NCI-H82 treated with DMSO at 0.1 percent for 48 hours (cell line): ENCODE data around the gene KCNT1.
"Not testable (repeated sequence)": the region's sequence is repeated elsewhere in the genome, so short reads cannot be mapped to it uniquely, and the experiment has no call there.

Source experiments
- DNase-seq: peaks from one replicate; lab custom pipeline; 2025; ENCODE audit not compliant: unreplicated experiment; lab: John Stamatoyannopoulos, UW

Gene KCNT1

DNA sequence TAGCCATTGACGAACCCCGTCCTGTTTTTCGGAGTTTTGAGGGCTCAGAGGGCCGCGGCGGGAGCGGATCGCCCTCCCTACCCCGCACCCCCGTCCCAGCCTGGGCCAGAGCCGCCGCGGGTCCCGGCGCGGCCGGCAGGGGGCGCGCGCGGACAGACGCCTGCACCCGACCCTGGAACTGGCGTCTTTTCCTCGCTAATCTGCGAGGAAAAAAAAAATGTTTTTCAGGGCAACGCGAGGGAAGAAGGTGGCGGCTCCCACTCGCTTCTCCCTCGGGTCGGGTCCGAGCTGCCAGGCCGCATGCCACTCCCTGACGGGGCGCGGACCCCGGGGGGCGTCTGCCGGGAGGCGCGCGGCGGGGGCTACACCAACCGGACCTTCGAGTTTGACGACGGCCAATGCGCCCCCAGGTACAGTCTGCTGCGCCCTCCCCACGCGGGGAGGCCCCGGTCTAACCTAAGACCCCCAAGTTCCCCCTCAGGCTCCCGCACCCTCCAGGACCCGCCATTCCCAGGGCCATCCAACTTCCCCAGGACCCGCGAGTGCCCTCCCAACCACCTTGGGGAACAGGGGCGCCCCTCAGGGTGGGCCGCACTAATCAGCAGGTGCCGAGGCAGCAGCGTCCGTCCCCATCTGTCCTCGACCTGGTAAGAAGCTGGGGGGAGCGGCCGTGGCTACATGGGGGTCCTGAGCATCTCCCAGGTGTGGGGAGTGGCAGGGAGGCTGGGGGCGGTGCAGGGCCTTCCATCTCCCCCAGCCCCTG is at the start of gene KCNT1:
TSS of gene KCNT1 (plus strand) at position 227 of the 763 bp plus-strand sequence. CDS start at position 301, 74 bp downstream.
- no peak for DNase-seq

DNA sequence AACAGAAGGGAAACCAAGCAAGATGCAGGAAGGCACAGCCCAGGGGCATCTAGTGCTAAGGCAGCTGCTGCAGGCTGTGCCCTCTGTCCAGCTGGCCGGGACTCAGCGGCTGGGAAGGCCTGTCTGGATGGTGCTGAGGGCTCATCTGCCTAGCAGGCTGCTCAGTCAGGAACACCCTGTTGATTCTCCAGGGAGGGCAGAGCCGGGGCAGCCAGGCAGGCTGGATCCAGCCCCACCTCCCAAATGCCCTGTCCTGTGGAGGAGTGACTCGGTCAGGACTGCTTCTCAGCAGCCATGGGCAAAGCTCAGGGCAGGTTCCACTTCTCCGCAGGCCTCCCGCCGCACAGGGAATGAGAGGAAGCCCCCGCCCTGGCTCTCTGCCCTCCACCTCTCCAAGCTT is 46.7 kb upstream of the KCNT1 start:
- DNase-seq: no peak

DNA sequence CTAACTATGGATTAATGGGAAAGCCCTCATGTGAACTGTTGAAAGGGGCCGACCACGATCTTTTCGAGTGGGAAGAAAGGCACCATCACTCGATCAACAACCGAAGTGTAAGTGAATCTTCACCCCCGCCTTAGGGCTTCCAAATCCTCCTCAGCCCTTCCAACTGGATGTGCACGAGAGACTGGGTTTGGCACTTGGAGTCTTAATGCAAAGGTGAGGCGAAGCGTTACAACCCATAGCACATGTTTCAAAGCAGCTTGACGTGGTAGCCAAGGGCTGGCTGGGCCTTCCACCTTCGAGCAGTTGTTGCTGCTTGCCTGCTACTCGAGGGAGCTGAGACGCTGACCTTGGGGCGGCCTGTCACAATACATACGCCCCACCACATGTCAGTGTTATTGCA is 44.6 kb upstream of the KCNT1 start:
- no peak for DNase-seq

DNA sequence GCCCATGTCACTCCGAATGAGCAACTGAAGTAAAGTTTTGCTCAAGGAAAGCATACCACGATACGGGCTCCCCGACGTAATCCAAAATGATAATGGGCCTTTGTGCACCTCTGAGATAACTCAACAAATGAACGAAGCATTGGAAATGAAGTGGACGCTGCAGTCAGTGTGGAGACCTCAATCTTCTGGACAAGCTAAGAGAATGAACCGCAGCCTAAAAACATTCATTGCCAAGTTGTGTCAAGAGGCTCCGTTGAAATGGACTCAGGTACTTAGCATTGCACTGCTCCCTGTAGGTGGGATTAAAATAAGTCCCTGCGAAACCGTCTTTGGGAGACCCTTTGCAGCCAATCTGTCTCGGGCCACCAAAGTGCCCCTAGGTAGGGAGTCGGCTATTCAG is 42.7 kb upstream of the KCNT1 start:
- no peak for DNase-seq

DNA sequence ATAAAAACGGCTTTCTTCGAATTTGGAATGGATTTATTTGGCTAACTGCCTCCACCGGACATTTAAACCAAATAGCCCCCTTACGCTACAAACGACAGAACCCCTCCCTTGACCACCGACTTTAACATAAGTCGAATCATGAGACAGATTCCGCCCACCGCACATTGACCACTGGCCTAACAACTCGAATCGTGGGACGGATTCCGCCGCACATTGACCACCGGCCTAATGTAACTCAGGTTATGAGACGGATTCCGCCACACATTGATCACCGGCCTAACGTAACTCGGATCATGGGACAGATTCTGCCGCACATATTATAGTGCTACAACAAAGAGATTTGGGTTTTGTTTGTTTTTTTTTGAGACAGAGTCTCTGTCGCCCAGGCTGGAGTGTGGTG is 41.6 kb upstream of the KCNT1 start:
- no peak for DNase-seq

DNA sequence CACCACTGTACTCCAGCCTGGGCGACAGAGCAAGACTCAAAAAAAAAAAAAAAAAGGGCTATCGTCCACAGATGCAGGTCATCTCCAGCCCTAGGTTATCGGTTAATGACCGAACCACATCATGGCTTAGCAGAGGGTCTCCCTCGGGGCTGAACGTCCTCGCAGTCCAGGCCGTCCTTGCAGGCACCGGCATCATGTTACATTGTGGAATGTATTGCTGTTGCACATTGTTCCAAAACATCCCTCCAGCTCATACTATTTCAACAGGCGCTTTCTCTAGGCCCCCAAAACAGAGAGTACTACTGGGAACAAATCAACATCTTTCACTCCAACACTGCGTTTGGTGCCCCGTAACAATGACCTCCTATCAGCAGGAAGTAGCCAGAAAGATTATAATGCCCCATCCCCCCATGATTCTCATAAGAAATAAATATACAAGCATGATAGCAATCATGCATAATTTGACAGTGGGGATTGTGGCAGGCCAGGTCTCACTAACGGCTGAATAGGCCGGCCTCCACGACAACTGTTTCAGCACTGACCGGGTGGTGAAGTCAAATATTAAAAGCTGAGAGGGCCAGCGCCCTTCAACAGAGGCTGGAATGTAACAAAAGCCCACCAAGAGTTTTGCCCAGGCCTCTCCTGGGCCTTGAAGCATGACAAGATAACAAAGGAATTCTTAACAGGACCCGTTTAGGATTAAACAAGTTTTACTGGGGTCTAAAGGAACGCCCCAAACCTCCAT is 40.0 kb upstream of the KCNT1 start:
- DNase-seq: no peak

DNA sequence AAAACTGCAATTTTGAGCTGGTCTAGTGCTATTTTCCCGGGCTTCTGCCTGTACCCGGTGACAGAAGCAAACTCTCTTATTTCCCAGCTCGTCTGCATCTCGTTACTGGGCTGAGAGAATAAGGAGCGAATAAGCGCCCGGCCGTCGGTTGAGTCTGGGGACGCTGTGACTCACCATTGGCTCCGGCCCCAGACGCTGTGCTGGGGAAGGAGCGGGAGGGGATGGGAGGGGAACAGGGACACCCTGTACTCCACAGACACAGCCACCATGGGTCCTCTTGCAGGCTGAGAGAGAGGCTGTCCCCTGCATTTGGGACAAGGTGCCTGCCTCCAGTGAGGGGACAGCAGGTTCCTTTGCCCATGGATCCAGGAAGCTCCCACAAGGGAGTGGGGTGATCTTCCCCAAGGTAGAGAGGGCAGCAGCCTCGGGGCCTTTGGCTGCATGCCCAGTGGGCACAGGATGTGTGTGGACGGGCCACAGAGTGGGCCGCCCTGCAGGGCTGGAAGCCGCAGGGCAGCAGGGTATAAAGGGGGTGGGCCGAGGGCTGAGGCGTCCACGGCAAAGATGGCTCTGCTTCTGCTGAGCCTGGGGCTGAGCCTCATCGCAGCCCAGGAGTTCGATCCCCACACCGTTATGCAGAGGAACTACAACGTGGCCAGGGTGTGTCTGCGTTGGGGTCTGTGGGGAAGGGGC is 39.1 kb upstream of the KCNT1 start, which contains the start of gene LCN9:
TSS of gene LCN9 (plus strand) at position 552 of the 693 bp plus-strand sequence. CDS start at position 565, 13 bp downstream.
- no peak for DNase-seq

DNA sequence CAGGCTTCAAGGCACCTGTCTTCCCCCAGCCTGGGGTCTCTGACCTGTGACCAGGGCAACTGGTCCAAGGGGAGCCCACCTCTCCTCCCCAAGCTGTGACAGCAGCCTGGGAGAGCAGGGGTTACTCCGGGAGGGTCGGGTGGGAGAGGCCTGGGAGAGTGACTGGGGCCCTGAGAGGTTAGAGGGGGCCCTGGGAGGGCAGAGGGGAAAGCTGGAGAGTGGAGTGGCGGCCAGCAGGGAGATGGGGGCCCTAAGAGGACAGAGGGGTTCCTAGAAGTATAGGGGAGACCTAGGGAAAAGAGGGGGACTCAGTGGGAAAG is 38.6 kb upstream of the KCNT1 start:
- no peak for DNase-seq

DNA sequence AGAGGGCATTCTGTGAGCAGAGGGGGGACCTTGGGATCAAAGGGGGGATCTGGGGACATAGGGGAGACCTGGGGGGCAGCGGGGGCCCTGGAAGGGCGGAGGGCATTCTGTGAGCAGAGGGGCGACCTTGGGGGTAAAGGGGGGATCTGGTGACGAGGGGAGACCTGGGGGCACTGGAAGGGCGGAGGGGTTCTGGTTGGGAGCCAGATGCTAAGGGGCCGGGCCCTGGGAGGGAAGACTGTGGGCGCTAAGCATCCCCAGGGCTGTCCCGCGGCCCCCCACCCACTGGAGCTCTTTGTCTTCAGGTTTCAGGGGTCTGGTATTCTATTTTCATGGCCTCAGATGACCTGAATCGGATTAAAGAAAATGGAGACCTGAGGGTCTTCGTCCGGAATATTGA is 38.1 kb upstream of the KCNT1 start:
- DNase-seq: no peak

DNA sequence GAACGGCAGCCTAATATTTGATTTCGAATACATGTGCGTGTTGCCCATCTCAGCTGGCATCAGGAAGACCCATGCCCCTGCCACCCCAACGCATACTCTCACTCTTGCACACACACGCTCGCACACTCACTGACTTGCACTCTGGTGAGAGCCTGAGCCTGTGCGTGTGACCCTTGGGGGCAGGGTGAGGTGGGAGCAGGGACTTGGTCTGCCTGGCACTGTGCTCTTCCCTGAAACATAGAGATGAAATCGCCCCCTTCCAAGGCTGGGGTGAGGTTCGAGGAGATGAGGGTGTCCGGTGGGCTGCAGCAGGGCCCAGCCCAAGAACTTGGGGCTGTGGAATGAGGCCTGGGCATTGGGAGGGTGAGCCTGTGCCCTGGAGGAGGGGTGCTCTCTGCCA is 37.7 kb upstream of the KCNT1 start:
- no peak for DNase-seq

DNA sequence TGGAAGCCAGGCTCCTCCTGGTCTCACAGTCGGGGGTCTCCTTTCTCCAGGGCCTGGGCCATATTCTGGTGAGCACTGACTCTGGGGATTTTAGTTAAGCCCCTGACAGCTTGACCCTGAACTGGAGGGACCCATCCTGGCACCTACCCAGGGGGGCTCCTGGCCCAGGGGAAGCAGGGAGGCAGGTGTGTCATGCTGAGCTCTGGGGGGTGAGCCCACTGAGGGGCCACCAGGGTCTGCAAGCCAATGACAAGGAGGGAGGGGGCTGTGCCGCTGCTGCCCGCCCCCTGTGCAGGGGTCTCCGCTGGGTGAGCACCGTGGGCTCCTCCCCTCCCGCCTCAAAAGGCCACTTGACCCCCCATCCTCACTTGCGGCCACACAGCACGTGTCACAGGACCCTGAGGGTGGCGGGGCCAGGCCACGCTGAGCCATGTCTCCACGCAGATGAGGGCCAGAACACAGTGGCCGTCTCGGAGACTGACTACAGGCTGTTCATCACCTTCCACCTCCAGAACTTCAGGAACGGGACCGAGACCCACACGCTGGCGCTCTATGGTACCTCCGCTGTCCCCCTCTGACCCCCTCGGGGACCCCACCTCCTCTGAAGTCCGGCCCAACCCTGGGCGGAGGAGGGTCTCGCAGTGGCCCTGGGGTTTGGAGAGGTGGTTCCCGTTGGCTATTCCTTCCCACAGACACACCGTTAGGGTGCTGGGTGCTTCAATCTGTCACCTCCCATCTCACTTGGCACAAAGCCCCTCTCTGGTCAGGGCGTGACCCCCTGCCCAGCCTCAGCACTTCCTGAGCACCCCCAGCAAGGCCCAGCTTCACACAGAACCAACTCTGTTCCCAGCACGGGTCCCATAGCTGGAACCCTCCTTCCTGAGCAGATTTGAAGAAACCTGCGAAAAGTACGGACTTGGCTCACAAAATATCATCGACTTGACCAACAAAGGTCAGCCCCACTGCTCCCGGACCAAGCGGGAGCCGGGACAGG is 36.9 kb upstream of the KCNT1 start:
- DNase-seq: no peak

DNA sequence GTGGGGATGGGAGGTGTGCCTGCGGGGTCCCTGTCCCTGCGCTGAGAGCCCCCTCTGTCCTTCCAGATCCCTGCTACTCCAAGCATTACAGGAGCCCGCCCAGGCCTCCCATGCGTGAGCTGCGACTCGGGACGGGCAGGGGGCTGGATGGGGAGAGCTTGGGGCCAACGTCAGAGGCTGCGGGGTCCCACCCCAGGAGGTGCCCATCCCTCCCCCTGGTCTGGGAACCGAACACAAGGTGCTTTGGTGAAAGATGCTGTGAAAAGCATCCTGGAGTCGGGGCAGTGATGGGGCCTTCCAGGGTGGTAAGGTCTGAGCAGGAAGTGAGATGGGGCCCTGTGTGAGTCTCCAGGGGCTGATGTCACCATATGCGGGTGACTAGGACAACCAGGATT is 36.2 kb upstream of the KCNT1 start:
- no peak for DNase-seq

DNA sequence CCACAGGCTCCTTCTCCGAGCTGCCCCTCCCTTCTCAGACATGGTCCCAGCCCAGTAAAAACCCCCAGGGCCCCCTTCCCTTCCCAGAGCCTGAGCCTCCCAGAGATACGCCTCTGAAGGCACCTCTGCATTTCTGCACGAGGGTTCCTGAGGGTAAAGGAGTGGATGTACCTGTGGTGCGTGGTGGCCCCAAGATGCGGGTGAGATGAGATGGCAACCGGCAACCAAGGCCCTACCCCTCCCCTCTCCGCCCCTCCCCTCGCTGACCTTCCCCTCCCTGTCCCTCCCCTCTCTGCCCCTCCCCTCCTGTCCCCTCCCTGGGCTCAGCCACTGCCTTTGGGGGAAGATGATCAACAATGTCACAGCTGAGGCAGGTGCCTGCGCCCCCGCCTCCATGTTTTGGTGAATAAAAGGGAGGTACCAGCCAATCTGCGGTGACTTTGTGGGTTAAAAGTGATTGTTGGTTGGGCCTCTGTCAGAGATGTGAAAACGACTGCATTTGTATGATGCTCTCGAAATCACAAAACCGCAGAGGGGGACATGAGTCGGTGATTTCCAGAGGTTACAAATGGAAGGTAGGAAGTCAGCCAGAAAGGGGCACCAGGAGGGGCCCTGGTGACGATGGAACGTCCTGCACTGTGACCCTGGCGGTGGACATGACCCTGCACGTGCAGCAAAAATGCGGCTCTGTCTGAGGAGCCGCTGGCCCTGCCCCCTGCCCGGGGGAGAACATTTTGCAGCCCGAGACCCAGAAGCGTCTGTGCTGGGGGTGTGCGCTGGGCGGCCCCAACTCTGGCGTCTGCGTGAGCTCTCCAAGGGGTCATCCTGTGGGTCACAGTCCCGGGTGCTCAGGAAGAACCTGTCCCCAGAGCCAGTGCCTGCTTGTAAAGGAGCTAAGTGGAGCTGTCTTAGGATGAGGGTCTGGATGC is 35.2 kb upstream of the KCNT1 start:
- DNase-seq: no peak

DNA sequence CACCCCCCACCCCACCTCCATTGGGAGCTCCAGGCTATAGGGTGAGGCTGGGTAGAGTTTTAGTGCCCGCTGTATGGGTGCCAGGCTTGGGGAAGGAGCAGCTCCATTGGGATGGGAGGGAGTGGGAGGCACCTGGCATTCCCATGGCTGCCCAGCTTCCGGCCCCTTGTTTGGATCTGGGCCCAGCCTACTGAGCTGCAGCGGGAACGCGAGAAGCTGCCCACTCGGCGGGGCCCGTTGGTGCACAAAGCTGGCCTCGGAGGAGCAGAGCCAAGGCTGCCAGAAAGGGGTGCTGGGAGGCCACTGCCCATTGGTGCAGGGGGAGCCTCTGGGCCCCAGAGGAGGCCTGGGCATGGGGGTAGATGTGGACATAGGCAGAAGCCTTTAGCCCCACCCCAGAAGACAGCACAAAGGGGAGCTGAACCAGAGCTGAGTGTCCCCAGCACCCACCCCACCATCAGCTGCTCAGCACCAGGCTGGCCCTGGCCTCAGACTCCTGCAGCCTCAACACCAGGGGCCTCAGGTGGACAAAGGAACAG is 34.5 kb upstream of the KCNT1 start:
- DNase-seq: no peak

DNA sequence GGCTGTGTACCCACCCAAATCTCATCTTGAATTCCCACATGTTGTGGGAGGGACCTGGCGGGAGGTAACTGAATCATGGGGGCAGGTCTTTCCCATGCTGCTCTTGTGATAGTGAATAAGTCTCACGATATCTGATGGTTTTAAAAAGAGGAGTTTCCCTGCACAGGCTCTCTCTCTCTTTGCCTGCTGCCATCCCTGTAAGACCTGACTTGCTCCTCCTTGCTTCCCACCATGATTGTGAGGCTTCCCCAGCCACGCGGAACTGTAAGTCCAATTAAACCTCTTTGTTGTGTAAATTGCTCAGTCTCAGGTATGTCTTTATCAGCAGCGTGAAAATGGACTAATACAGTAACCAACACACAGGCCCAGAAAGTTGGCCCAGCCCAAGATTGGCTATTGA is 33.0 kb upstream of the KCNT1 start:
- not testable (repeated sequence) for DNase-seq

DNA sequence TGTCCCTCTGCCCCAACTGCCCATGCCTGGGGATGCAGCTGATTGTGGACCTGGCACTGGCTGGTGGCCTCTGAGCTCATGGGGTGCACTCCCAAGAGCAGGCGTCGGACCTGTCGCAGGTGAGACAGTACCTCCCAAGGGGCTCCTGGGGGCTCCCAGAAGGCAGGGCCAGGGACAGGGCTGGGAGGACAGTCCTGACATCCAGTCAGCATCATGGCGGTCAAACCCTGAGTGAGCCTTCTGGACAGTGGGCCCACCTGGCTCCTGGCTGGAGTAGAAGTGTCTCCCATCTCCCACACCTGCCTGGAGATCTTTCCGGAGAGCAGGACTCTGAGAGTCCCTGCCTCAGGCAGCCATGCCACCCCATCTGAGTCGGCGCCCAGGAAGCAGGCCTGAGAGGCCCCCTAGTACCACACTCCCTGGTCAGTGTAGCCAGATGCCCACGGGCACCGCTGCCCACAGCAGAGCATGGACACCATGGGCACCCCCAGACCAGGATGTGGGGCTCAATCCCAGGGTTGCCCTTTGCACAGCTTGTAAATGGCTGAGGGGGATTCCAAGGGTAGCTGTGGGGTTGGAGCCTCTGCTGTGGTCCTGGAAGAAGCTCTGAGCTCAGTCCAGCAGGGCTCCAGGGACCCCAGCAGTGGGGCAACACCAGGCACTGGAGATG is 32.2 kb upstream of the KCNT1 start:
- DNase-seq: no peak

DNA sequence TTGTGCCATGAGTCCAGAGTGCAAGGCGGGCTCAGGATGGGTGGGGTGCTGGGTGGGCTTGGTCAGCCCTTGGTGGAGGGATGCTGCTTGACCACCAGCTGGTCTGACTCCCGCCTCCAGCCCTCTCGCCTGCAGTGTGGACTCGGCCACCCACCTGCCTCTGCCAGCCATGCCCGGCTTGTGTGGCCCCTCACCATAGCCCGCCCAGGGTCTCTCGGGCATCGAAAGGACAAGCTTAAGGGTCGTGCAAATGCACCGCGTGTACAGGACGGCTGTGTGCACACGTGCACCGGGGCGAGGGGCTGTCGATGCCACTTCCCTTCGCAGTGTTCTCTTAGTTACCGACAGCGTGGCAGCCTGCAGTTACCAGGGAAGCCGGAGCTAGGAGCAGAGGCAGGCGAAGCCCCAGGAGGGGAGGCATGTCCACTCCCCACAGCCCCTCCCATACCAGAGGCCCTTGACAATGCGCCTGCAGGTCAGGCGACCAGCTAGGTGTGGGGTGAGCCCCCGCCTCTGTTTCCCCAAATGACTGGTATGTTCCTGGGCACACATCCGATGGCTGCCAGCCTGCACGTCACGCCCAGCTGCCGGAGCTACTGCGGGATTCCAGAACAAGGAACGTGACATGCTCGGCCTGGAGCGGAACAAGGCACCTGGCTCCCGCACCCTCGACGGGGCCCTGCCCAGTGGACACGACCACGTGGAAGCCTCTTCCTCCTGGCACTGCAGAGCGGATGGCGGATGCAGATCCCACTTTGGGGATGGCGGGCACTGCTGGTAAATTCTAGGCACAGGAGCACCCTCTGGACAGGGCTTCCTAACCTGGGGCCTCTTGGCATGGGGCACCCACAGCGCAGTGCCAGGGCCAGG is 31.0 kb upstream of the KCNT1 start:
- no peak for DNase-seq

DNA sequence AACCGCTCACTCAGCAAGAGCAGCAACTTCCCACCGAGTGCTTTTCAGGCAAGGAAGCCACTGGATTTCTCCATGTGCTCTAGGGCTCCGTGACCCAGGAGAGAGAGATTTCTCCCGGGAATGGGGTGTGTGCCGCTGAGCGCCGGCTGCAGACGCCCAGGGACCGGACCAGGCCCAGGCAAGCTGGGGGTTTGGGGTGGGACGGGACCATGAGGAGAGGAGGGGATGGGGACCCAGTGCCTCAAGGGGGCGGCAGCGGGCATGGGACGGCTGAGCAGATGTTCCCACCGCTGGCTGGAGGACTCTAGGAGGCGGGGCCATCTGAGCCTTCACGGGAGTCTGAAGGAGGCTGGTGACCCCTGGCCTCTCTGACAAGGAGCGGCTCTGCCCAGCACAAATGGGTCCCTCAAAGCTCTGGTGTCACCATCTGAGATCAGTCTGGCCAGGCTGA is 30.4 kb upstream of the KCNT1 start:
- no peak for DNase-seq
